ENCODE data around the gene PTPRQ. TPM values are rescaled to one million over a fixed set of nuclear protein-coding genes. Genes with fewer than 3 reads are reported as not detected.

The PTPRQ gene
- total and polyA plus RNA-seq, 10 donors, result under 0.01 to 0.09 (median 0.03) TPM; not detected in 7

DNA sequence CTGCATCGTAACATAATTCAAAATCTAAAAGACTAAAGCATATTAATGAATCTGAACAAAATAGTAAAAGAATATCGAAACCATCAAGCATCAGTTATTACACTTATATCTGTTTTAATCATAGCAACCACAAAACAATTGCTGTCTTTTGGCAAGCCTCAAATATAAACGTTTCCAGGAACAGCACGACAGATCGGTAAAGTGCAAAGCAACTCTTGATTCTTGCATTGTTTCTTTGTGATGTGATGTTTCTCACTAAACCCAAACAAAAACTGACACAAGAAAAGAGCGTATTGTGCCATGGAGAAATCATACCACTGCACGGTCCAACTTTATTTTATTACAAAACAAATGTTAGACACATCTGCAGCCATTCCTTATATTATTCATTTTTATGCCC lies 254.2 kb downstream of the PTPRQ start:
- no peaks in the 10 kb centered on the region for H3K4me1 ChIP-seq
- H3K9me3 ChIP-seq, result no peaks in the 10 kb centered on the region
- DNase-seq, result no peak
- H3K36me3 ChIP-seq, result no peaks in the 10 kb centered on the region
- TF ChIP-seq POLR2A (IDR thresholded peaks at IDR 0.05) (no peak), POLR2AphosphoS5 (IDR thresholded peaks at IDR 0.05) (no peak)
- TF ChIP-seq, protein P1, sequence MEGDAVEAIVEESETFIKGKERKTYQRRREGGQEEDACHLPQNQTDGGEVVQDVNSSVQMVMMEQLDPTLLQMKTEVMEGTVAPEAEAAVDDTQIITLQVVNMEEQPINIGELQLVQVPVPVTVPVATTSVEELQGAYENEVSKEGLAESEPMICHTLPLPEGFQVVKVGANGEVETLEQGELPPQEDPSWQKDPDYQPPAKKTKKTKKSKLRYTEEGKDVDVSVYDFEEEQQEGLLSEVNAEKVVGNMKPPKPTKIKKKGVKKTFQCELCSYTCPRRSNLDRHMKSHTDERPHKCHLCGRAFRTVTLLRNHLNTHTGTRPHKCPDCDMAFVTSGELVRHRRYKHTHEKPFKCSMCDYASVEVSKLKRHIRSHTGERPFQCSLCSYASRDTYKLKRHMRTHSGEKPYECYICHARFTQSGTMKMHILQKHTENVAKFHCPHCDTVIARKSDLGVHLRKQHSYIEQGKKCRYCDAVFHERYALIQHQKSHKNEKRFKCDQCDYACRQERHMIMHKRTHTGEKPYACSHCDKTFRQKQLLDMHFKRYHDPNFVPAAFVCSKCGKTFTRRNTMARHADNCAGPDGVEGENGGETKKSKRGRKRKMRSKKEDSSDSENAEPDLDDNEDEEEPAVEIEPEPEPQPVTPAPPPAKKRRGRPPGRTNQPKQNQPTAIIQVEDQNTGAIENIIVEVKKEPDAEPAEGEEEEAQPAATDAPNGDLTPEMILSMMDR (IDR thresholded peaks at IDR 0.05 in 8 of 11, conservative IDR thresholded peaks at IDR 0.05 in 3 of 11), result no peak
- H3K27ac ChIP-seq, result no peak overlapping the region
- H3K27me3 ChIP-seq (replicated peaks in 1 of 7), result no peaks in the 10 kb centered on the region
- 77 to 87% (median 82%) methylated on average over 7 of the region's 7 CpGs for WGBS, 5 donors
- intact Hi-C loops (cut with DNase I; ENCODE audit: low total_unique reads), result no loop called here
- H3K4me3 ChIP-seq, result no peak overlapping the region

DNA sequence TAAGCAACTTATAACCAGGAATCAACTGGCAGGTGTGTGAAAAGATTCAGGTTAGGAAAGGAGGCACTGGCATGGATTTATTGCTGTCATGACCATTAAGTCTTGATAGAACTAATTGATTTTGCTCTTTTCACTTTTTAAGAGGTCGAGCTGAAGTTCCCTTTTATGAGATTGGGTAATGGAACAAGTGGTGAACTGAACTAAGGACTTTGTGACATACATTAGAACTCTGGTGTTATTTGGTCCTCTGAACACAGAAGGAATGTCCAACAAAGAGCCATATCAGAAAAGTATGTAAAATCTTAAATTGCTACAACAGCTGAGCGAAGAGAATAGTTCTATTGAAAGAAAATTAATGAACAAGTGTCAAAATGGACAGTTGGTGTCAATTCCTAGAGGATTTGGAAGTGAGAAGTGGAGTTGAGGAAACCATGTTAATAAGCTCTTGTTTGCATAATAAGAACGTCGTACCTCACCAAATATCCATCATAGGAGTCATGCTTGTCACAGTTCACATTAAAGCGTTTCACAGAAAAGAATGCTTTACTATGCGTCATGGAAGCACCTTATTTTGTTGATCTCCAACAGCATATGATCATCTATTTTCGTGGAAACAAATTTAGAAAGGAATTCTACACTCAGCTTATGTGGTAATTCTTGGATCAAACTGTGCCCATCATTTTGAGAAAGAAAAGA lies 255.0 kb downstream of the PTPRQ start:
- Histone ChIP-seq H3K4me1 (no peaks in the 10 kb centered on the region), H3K27me3 (replicated peaks in 1 of 7) (no peaks in the 10 kb centered on the region), H3K4me3 (no peak overlapping the region), H3K27ac (no peak overlapping the region), H3K9me3 (no peaks in the 10 kb centered on the region), H3K36me3 (no peaks in the 10 kb centered on the region)
- DNase-seq, result no peak
- intact Hi-C loops (cut with DNase I; ENCODE audit: low total_unique reads), result no loop called here
- TF ChIP-seq, protein P1 (IDR thresholded peaks at IDR 0.05 in 8 of 11, conservative IDR thresholded peaks at IDR 0.05 in 3 of 11), result no peak
- no peak for TF ChIP-seq POLR2AphosphoS5 (IDR thresholded peaks at IDR 0.05)
- no peak for TF ChIP-seq POLR2A (IDR thresholded peaks at IDR 0.05)
- WGBS, 5 donors, result 70 to 77% (median 72%) methylated on average over 7 of the region's 7 CpGs

DNA sequence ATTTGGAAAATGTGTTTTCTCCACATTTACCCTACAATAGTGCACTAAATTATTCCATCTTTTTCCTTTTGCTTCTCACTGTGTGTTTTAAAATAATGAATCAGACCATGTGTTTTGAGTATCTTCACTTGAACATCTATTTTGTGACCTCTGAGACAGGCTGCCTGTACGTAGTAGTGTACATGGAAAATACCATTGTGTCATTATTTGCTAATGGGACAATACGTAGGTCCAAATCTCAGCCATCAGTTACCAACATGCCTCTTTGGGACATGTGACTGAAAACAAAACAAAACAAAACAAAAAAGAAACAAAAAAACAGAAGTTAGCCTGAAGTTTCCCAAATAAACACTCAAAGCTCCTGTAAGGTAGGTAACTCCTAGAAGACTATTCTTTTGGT lies 256.3 kb downstream of the PTPRQ start:
- WGBS, 5 donors, result 76 to 87% (median 82%) methylated on average over 2 of the region's 2 CpGs
- intact Hi-C loops (cut with DNase I; ENCODE audit: low total_unique reads), result no loop called here
- Histone ChIP-seq H3K27me3 (replicated peaks in 1 of 7) (no peaks in the 10 kb centered on the region), H3K27ac (no peak overlapping the region), H3K9me3 (no peaks in the 10 kb centered on the region), H3K36me3 (no peaks in the 10 kb centered on the region), H3K4me3 (no peak overlapping the region), H3K4me1 (no peaks in the 10 kb centered on the region)
- no peak for TF ChIP-seq POLR2A (IDR thresholded peaks at IDR 0.05)
- no peak for TF ChIP-seq POLR2AphosphoS5 (IDR thresholded peaks at IDR 0.05)
- TF ChIP-seq, protein P1 (IDR thresholded peaks at IDR 0.05 in 8 of 11, conservative IDR thresholded peaks at IDR 0.05 in 3 of 11), result no peak
- no peak for DNase-seq

DNA sequence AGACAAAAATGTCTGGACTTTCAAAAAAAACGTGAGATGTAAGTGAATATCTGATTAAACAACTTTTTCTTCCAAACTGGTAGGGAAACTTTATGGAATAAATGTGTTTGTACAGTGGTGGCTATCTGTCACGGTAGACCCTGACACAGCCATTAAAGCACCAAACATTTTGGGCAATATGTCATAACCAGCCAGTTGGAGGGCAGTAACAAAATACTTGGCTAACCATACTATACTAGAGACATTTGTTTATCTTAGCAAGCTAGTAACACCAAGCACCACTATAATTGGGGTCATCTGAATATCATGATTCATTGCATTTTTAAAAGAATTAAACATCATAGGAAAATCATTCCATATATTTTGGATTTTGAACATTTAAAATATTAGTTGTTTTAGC lies 257.4 kb downstream of the PTPRQ start:
- Histone ChIP-seq H3K27ac (no peak overlapping the region), H3K9me3 (no peaks in the 10 kb centered on the region), H3K4me3 (no peak overlapping the region), H3K27me3 (replicated peaks in 1 of 7) (no peaks in the 10 kb centered on the region), H3K36me3 (no peaks in the 10 kb centered on the region), H3K4me1 (no peaks in the 10 kb centered on the region)
- TF ChIP-seq, protein P1 (IDR thresholded peaks at IDR 0.05 in 8 of 11, conservative IDR thresholded peaks at IDR 0.05 in 3 of 11), result no peak
- TF ChIP-seq POLR2A (IDR thresholded peaks at IDR 0.05) (no peak), POLR2AphosphoS5 (IDR thresholded peaks at IDR 0.05) (no peak)
- DNase-seq, result no peak
- 68 to 76% (median 73%) methylated on average over 2 of the region's 2 CpGs for WGBS, 5 donors
- intact Hi-C loops (cut with DNase I; ENCODE audit: low total_unique reads), result no loop called here

Measured in spleen (tissue), 11 donors.